RWPE1 (cell line): ENCODE measurements around the gene ERVH48-1.
A peak's percentile ranks its signal among the peaks of the same experiment; 100 is the strongest.
"Not testable (repeated sequence)": the region's sequence is repeated elsewhere in the genome, so short reads cannot be mapped to it uniquely, and the experiment has no call there.

Experiments
- CTCF ChIA-PET: fragments of 350-600 bp; sonication (Branson Sonifier 250); formaldehyde crosslinking; extraction: SDS; loops from one replicate; lab custom pipeline; 2021; lab: Yijun Ruan, JAX
- POLR2A ChIA-PET: fragments of 400-600 bp; formaldehyde crosslinking; extraction: SDS; loops from one replicate; lab custom pipeline; 2020; ENCODE audit warnings: antibody characterized with exemption; ENCODE audit not compliant: low non-redundant PET; lab: Yijun Ruan, JAX
- DNase-seq: peaks from one replicate; pipeline ENCODE4 v3.0.0; 2012; ENCODE audit warnings: low spot score
- H3K27ac ChIP-seq: fragments of 450-650 bp; 2 replicates; pipeline ENCODE4 v1.5.1; 2017
- CTCF ChIP-seq: fragments of 450-650 bp; conservative IDR thresholded peaks from 2 replicates; pipeline ENCODE4 v1.5.1; 2017; ENCODE audit warnings: low read depth, mild to moderate bottlenecking

Gene ERVH48-1

GRCh38 chr21:42937960-42938605 is 12.7 kb upstream of the ERVH48-1 start:
- TF ChIP-seq CTCF: no peak
- POLR2A ChIA-PET: no interaction called here
- peak overlapping the region; percentile 17 for H3K27ac ChIP-seq
- no peak for DNase-seq
- CTCF ChIA-PET: no interaction called here

GRCh38 chr21:42937034-42937940 is 11.9 kb upstream of the ERVH48-1 start:
- CTCF ChIA-PET: interaction anchor here (0.5 kb wide), 1 partner anchor 66 kb away, joined by 3 read pairs; no protein-coding TSS in a partner anchor
- H3K27ac ChIP-seq: peak overlapping the region; percentile 17; the same call in 1 of the 2 replicates

DNA sequence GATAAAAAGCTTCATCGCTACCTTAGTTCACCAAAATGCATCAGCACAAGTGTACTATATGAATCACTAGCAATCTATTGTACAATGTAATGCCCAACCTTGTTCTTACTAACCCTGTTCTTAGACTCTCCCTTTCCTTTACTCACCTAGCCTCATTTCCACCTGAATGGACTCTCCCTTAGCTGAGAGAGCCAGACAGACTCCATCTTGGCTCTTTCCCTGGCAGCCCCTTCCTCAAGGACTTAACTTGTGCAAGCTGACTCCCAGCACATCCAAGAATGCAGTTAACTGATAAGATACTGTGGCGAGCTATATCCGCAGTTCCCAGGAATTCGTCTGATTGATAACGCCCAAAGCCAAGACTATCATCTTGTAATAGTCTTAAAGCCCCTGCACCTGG is 10.9 kb upstream of the ERVH48-1 start:
- CTCF ChIA-PET, H3K27ac ChIP-seq, DNase-seq, POLR2A ChIA-PET: not testable (repeated sequence)

More at GRCh38 chr21:42937034-42937940, 11.9 kb upstream of the ERVH48-1 start:
- DNase-seq, POLR2A ChIA-PET: not testable (repeated sequence)

- POLR2A ChIA-PET, H3K27ac ChIP-seq, DNase-seq: not testable (repeated sequence)
- CTCF ChIA-PET: interaction anchor here (0.5 to 0.6 kb wide), 2 partner anchors 9 to 65 kb away, joined by 3 read pairs; partner anchors contain the start of gene ERVH48-1
Measured at GRCh38 chr21:42933973-42934372, 8.5 kb upstream of the ERVH48-1 start.

GRCh38 chr21:42933137-42933970 is 7.9 kb upstream of the ERVH48-1 start:
- DNase-seq, H3K27ac ChIP-seq, POLR2A ChIA-PET: not testable (repeated sequence)
- CTCF ChIA-PET: interaction anchor here (0.5 kb wide), 1 partner anchor 8 kb away, joined by 3 read pairs; the partner anchor contains the start of gene ERVH48-1

GRCh38 chr21:42932378-42933136 is 7.1 kb upstream of the ERVH48-1 start:
- H3K27ac ChIP-seq: 0 out of 2 replicates have a peak overlapping the region, but pooled peaks have one; percentile 18
- DNase-seq, POLR2A ChIA-PET: not testable (repeated sequence)
- CTCF ChIA-PET: interaction anchor here (0.7 kb wide), 2 partner anchors 74 to 1515 kb away, joined by 3 to 5 read pairs; no protein-coding TSS in a partner anchor

DNA sequence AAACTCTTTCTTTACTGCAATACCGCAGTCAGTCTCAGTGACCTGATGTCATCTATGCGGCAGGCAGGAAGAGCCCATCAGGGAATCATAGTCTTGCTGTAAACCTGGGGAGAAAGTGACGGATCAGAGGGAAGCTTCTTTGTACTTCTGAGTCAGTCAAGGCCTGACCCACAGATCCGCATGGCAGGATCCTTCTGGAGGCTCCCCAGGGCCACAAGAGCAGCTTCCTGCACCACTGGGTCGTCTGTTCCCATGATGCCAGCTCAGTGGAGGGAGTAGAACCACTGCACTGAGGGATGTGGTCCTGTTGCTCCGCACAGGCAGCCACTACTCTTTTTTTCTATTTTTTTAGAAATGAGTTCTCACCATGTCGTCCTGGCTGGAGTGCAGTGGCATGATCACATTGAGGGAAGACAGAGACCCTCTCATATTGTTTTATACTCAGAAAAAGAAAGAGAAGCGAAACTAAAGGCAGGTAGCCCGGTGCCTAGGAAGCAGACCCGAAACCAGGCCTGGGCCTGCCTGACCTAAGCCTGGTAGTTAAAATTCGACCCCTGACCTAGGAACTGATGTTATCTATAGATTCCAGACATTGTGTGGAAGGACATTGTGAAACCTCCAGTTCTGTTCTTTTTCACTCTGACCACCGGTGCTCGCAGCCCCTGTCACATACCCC is 6.3 kb upstream of the ERVH48-1 start:
- ChIA-PET POLR2A (no interaction called here), CTCF (interaction anchor here (0.6 to 0.7 kb wide), 3 partner anchors 17 to 1514 kb away, joined by 3 to 5 read pairs (median 3); no protein-coding TSS in a partner anchor)
- TF ChIP-seq CTCF: no peak
- H3K27ac ChIP-seq: peak overlapping the region; percentile 16; the same call in 1 of the 2 replicates
- DNase-seq: no peak

DNA sequence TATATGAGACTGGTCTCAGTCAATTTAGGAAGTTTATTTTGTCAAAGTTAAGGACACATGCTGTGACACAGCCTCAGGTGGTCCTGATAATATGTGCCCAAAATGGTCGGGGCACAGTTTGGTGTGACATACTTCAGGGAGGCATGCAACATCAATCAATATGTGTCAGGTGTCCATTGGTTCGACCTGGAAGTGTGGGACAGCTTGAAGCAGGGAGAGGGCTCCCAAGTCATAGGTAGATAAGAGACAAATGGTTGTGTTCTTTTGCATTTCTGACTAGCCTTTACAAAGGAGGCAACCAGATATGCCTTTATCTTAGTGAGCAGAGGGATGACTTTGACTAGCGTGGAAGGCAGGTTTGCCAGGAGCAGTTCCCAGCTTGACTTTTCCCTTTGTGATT is 4.5 kb upstream of the ERVH48-1 start:
- no peak for TF ChIP-seq CTCF

GRCh38 chr21:42927474-42928200 is 2.2 kb upstream of the ERVH48-1 start:
- H3K27ac ChIP-seq: peak overlapping the region; percentile 10; the same call in 1 of the 2 replicates
- CTCF ChIA-PET, DNase-seq, POLR2A ChIA-PET: not testable (repeated sequence)

More for the DNA sequence above, 4.5 kb upstream of the ERVH48-1 start:
- DNase-seq: no peak
- H3K27ac ChIP-seq: no peak overlapping the region
- ChIA-PET CTCF (interaction anchor here (0.7 kb wide), 2 partner anchors 26 to 274 kb away, joined by 3 to 5 read pairs; no protein-coding TSS in a partner anchor), POLR2A (interaction anchor here (0.6 kb wide), 1 partner anchor 37 kb away, joined by 4 read pairs; no protein-coding TSS in a partner anchor)
